Panc1 (cell line): ENCODE results near the gene MPDU1. TPM values are rescaled to one million over a fixed set of nuclear protein-coding genes. Genes with fewer than 3 reads are reported as not detected.

ENCODE experiments used
- ATAC-seq: fragments of 200-7000 bp; cut with Tn5 transposase; 2 replicates; pipeline ENCODE4 v1.9.1; 2020; ENCODE audit warnings: mild to moderate bottlenecking, moderate library complexity
- BruUV-seq: library from RNA; stranded (reverse); fragments of 400-500 nt; replicated peaks from 2 replicates; lab custom pipeline; 2021; lab: Mats Ljungman, UMichigan
- CTCF ChIA-PET: fragments of 300-600 bp; sonication (Branson Sonifier 250); formaldehyde crosslinking; loops from one replicate; lab custom pipeline; 2022; ENCODE audit warnings: antibody characterized with exemption; lab: Charles Lee
- POLR2A ChIA-PET: fragments of 300-600 bp; sonication (Branson Sonifier 250); formaldehyde crosslinking; loops from one replicate; lab custom pipeline; 2022; ENCODE audit warnings: antibody characterized with exemption; lab: Charles Lee
- DNase-seq: peaks from one replicate; pipeline ENCODE4 v3.0.0-alpha.2; 2010; ENCODE audit warnings: low read depth, low spot score
- H3K27ac ChIP-seq: 2 replicates; pipeline ENCODE4 v1.5.1; 2011; ENCODE audit warnings: mild to moderate bottlenecking, low read length, inconsistent platforms
- H3K27me3 ChIP-seq: fragments of 200-500 bp; sonication (Bioruptor generic); 2 replicates; pipeline ENCODE4 v1.6.0; 2014; ENCODE audit warnings: low read length, inconsistent platforms; ENCODE audit not compliant: control insufficient read depth, insufficient read depth
- H3K36me3 ChIP-seq: fragments of 200-500 bp; sonication (Bioruptor generic); 2 replicates; pipeline ENCODE4 v1.5.1; 2014; ENCODE audit warnings: inconsistent platforms, mild to moderate bottlenecking, low read length, moderate library complexity; ENCODE audit not compliant: control insufficient read depth, insufficient read depth
- H3K4me1 ChIP-seq: 2 replicates; pipeline ENCODE4 v1.5.1; 2011; ENCODE audit warnings: inconsistent platforms, mild to moderate bottlenecking, low read length, moderate library complexity; ENCODE audit not compliant: control insufficient read depth, insufficient read depth
- H3K4me3 ChIP-seq, 2 experiments: 2 replicates each; pipeline ENCODE4 v1.5.1; 2011 to 2012; ENCODE audit warnings: low read depth in 2 of 2, low read length in 2 of 2, mild to moderate bottlenecking in 2 of 2, inconsistent platforms in 1 of 2, moderate library complexity in 1 of 2
- H3K9me3 ChIP-seq: fragments of 200-500 bp; sonication (Bioruptor generic); 2 replicates; pipeline ENCODE4 v1.5.1; 2014; ENCODE audit warnings: low read depth, mild to moderate bottlenecking, inconsistent platforms, low read length, moderate library complexity; ENCODE audit not compliant: control insufficient read depth, insufficient read depth
- CTCF ChIP-seq: fragments of 450-650 bp; IDR thresholded peaks from 2 replicates; pipeline ENCODE4 v1.5.1; 2017; ENCODE audit warnings: mild to moderate bottlenecking
- POLR2AphosphoS5 ChIP-seq: IDR thresholded peaks from 2 replicates; pipeline ENCODE4 v1.6.1; 2012; ENCODE audit warnings: mild to moderate bottlenecking, low read depth, low read length, moderate library complexity
- REST ChIP-seq, 2 experiments: IDR thresholded peaks; 2 replicates each; pipeline ENCODE4 v1.6.1; 2011 to 2012; ENCODE audit warnings: low read depth in 2 of 2, control low read depth in 1 of 2, low read length in 1 of 2, mild to moderate bottlenecking in 1 of 2, moderate library complexity in 1 of 2; ENCODE audit not compliant: insufficient read depth in 1 of 2
- SIN3A ChIP-seq: IDR thresholded peaks from 2 replicates; pipeline ENCODE4 v1.6.1; 2012; ENCODE audit warnings: low read depth, mild to moderate bottlenecking, low read length, moderate library complexity, borderline replicate concordance; ENCODE audit not compliant: insufficient read depth
- TCF7L2 ChIP-seq: IDR thresholded peaks from 2 replicates; pipeline ENCODE4 v1.6.1; 2011; ENCODE audit warnings: mild to moderate bottlenecking, low read depth, low read length, inconsistent platforms
- in situ Hi-C: cut with HindIII; loops from 2 replicates; pipeline ENCODE4 v1.10.0; 2016; ENCODE audit warnings: low sequenced_read_pairs, low pct_unique_long_range_greater_than_20kb
- intact Hi-C: fragments of 100-400 bp; cut with micrococcal nuclease; formaldehyde crosslinking; loops from one replicate; pipeline ENCODE4 v1.10.0; 2022; ENCODE audit not compliant: unreplicated experiment
- total RNA-seq: library from RNA; stranded (reverse); gene quantifications from one replicate; pipeline ENCODE4 v1.2.1, GENCODE V29; 2021; ENCODE audit not compliant: unreplicated experiment

MPDU1 gene
- total RNA-seq, 1 experiment from 2014 or later: 47.1 TPM

GRCh38 chr17:7580604-7581575 is 2.8 kb upstream of the MPDU1 start:
- Histone ChIP-seq H3K27ac (peak overlapping the region; percentile 85), H3K9me3 (no peaks in the 10 kb centered on the region), H3K36me3 (peaks cover 7% of the 10 kb centered on the region), H3K4me3 (peak overlapping the region in 1 of 2 experiments; percentile 45; a peak in 2 of 4 replicates), H3K4me1 (peaks cover 64% of the 10 kb centered on the region), H3K27me3 (no peaks in the 10 kb centered on the region)
- no peak for TF ChIP-seq REST (IDR thresholded peaks at IDR 0.05; ENCODE audit: insufficient read depth in 1 of 2, low read depth in 2 of 2, low read length in 1 of 2)
- ATAC-seq (no peak), DNase-seq (no peak)
- BruUV-seq: no TSS peak
- intact Hi-C loops (no loop called here), in situ Hi-C loops (no loop called here)
- ChIA-PET CTCF (interaction anchor here (0.6 to 1.4 kb wide), 4 partner anchors 21 to 366 kb away, joined by 3 to 4 read pairs (median 3); partner anchors contain the start of gene TP53), POLR2A (interaction anchor here (0.6 kb wide), 1 partner anchor 106 kb away, joined by 3 read pairs; the partner anchor contains the start of gene TP53)

GRCh38 chr17:7582396-7583252 is 1.0 kb upstream of the MPDU1 start:
- Histone ChIP-seq H3K27me3 (no peaks in the 10 kb centered on the region), H3K27ac (peak overlapping the region; percentile 100), H3K9me3 (no peaks in the 10 kb centered on the region), H3K36me3 (peaks cover 2% of the 10 kb centered on the region), H3K4me1 (peaks cover 48% of the 10 kb centered on the region), H3K4me3 (peak overlapping the region; percentile 65 to 66)
- intact Hi-C loops (no loop called here), in situ Hi-C loops (no loop called here)
- no peak for TF ChIP-seq REST (IDR thresholded peaks at IDR 0.05; ENCODE audit: insufficient read depth in 1 of 2, low read depth in 2 of 2, low read length in 1 of 2)
- TF ChIP-seq POLR2AphosphoS5: no peak
- TF ChIP-seq CTCF: no peak; the same call in 1 of the 2 replicates
- no peak for TF ChIP-seq SIN3A
- no peak for TF ChIP-seq TCF7L2
- DNase-seq (no peak), ATAC-seq (no peak)
- BruUV-seq: no TSS peak
- POLR2A ChIA-PET: interaction anchor here (1.1 kb wide), 1 partner anchor 105 kb away, joined by 4 read pairs; the partner anchor contains the start of gene TP53
- CTCF ChIA-PET: no interaction called here
